ENCODE measurements around the gene SSTR3.

DNA sequence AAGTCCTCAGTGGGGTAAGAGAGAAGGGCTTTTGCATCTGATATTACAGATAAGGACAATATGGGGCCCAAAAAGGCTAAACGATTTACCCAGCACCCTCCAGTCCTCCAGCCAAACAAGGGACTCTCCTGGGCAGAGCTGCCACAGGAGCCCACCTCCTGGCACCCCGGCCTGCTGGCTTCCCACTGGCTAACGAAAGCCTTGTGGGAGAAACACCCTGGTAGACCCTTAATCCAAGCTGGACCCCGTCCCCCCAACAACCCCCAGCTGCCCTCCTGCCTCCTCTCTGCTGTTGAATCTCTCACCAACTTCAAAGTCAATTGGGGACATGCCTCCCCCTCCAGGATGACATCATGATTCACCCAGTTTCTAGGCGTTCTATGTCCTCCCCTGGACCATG, 35.1 kb downstream of the SSTR3 start:
- no peak for TF ChIP-seq RARB (CRISPR knock-in tag; IDR thresholded peaks at IDR 0.05)
- TF ChIP-seq TCF4 (CRISPR knock-in tag; IDR thresholded peaks at IDR 0.05; ENCODE audit: borderline replicate concordance) = no peak
- TF ChIP-seq, protein P1, sequence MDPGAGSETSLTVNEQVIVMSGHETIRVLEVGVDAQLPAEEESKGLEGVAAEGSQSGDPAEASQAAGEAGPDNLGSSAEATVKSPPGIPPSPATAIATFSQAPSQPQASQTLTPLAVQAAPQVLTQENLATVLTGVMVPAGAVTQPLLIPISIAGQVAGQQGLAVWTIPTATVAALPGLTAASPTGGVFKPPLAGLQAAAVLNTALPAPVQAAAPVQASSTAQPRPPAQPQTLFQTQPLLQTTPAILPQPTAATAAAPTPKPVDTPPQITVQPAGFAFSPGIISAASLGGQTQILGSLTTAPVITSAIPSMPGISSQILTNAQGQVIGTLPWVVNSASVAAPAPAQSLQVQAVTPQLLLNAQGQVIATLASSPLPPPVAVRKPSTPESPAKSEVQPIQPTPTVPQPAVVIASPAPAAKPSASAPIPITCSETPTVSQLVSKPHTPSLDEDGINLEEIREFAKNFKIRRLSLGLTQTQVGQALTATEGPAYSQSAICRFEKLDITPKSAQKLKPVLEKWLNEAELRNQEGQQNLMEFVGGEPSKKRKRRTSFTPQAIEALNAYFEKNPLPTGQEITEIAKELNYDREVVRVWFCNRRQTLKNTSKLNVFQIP (CRISPR knock-in tag; IDR thresholded peaks at IDR 0.05; ENCODE audit: borderline replicate concordance, low read depth) = no peak
- TF ChIP-seq ZFP30 (CRISPR knock-in tag; IDR thresholded peaks at IDR 0.05) = no peak
- TF ChIP-seq, protein P2, sequence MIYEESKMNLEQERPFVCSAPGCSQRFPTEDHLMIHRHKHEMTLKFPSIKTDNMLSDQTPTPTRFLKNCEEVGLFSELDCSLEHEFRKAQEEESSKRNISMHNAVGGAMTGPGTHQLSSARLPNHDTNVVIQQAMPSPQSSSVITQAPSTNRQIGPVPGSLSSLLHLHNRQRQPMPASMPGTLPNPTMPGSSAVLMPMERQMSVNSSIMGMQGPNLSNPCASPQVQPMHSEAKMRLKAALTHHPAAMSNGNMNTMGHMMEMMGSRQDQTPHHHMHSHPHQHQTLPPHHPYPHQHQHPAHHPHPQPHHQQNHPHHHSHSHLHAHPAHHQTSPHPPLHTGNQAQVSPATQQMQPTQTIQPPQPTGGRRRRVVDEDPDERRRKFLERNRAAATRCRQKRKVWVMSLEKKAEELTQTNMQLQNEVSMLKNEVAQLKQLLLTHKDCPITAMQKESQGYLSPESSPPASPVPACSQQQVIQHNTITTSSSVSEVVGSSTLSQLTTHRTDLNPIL (CRISPR knock-in tag; IDR thresholded peaks at IDR 0.05; ENCODE audit: low read depth) = no peak
- TF ChIP-seq, protein P3, sequence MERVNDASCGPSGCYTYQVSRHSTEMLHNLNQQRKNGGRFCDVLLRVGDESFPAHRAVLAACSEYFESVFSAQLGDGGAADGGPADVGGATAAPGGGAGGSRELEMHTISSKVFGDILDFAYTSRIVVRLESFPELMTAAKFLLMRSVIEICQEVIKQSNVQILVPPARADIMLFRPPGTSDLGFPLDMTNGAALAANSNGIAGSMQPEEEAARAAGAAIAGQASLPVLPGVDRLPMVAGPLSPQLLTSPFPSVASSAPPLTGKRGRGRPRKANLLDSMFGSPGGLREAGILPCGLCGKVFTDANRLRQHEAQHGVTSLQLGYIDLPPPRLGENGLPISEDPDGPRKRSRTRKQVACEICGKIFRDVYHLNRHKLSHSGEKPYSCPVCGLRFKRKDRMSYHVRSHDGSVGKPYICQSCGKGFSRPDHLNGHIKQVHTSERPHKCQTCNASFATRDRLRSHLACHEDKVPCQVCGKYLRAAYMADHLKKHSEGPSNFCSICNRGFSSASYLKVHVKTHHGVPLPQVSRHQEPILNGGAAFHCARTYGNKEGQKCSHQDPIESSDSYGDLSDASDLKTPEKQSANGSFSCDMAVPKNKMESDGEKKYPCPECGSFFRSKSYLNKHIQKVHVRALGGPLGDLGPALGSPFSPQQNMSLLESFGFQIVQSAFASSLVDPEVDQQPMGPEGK (CRISPR knock-in tag; IDR thresholded peaks at IDR 0.05; ENCODE audit: borderline replicate concordance) = no peak
- no peak for TF ChIP-seq BACH2 (CRISPR knock-in tag; IDR thresholded peaks at IDR 0.05; ENCODE audit: borderline replicate concordance)

Measured in SK-N-SH treated with all-trans-retinoic acid at 6 μM for 48 hours (cell line).